H1 (cell line): ENCODE results near the gene NUB1. TPM values are rescaled to one million over a fixed set of nuclear protein-coding genes. Genes with fewer than 3 reads are reported as not detected.

Experiments used
- CTCF ChIA-PET: fragments of 300-600 bp; sonication (Branson Sonifier 250); formaldehyde crosslinking; loops from one replicate; lab custom pipeline; 2021; ENCODE audit not compliant: partially characterized antibody; lab: Charles Lee
- POLR2A ChIA-PET: fragments of 300-600 bp; sonication (Branson Sonifier 250); formaldehyde crosslinking; loops from one replicate; lab custom pipeline; 2021; ENCODE audit warnings: inconsistent platforms; ENCODE audit not compliant: partially characterized antibody; lab: Charles Lee
- DNase-seq, 2 experiments: peaks; one replicate each; pipeline versions ENCODE4 v3.0.0 to v3.0.0-alpha.2; 2010 to 2022; ENCODE audit warnings: low spot score in 2 of 2, low read depth in 1 of 2, mixed read lengths in 1 of 2
- FAIRE-seq: peaks from 2 replicates; lab custom pipeline; 2011; peaks lifted over from hg19 to GRCh38; lab: Jason Lieb, UNC
- H2AFZ ChIP-seq: 2 replicates; pipeline ENCODE4 v1.8.1; 2012; ENCODE audit warnings: low read length, inconsistent platforms
- H2AK5ac ChIP-seq: 2 replicates; pipeline ENCODE4 v1.6.1; 2013; ENCODE audit warnings: low read depth, low read length
- H2BK120ac ChIP-seq: replicated peaks from 2 replicates; pipeline ENCODE3; 2013; ENCODE audit warnings: low read depth, low read length, inconsistent platforms
- H2BK12ac ChIP-seq: 2 replicates; pipeline ENCODE4 v1.6.1; 2013; ENCODE audit warnings: low read depth, low read length
- H2BK15ac ChIP-seq: 2 replicates; pipeline ENCODE4 v1.6.1; 2013; ENCODE audit warnings: low read length
- H2BK20ac ChIP-seq: 2 replicates; pipeline ENCODE4 v1.6.1; 2013; ENCODE audit warnings: low read length
- H2BK5ac ChIP-seq: 2 replicates; pipeline ENCODE4 v1.6.1; 2013; ENCODE audit warnings: low read depth, low read length
- H3K14ac ChIP-seq: 2 replicates; pipeline ENCODE4 v1.6.1; 2013; ENCODE audit warnings: inconsistent platforms; ENCODE audit not compliant: insufficient read length
- H3K18ac ChIP-seq: 2 replicates; pipeline ENCODE4 v1.6.1; 2013; ENCODE audit warnings: low read length; ENCODE audit errors: extremely low read depth
- H3K23ac ChIP-seq: 2 replicates; pipeline ENCODE4 v1.6.1; 2013; ENCODE audit warnings: inconsistent platforms; ENCODE audit not compliant: insufficient read length
- H3K23me2 ChIP-seq: 2 replicates; pipeline ENCODE4 v1.6.1; 2013; ENCODE audit warnings: low read depth, low read length
- H3K27ac ChIP-seq: 2 replicates; pipeline ENCODE4 v1.6.1; 2011; ENCODE audit warnings: low read depth, low read length, inconsistent platforms
- H3K27me3 ChIP-seq, 4 experiments: replicated peaks in 1 of 4; 1 replicate in 1 of 4; 2 replicates in 3 of 4; pipeline versions ENCODE4 v1.6.1 to v1.8.1; 2011 to 2013; ENCODE audit warnings: low read length in 3 of 4, mild to moderate bottlenecking in 3 of 4, inconsistent platforms in 2 of 4, mixed read lengths in 2 of 4, moderate library complexity in 1 of 4; ENCODE audit not compliant: control insufficient read depth in 3 of 4, insufficient read depth in 3 of 4; ENCODE audit errors: extremely low read depth in 1 of 4
- H3K36me3 ChIP-seq, 4 experiments: 2 replicates each; pipeline versions ENCODE4 v1.6.1 to v1.8.1; 2011 to 2013; ENCODE audit warnings: mild to moderate bottlenecking in 4 of 4, low read length in 3 of 4, moderate library complexity in 2 of 4, control low read depth in 1 of 4, inconsistent platforms in 1 of 4; ENCODE audit not compliant: insufficient read depth in 4 of 4, control insufficient read depth in 2 of 4
- H3K4ac ChIP-seq: replicated peaks from 2 replicates; pipeline ENCODE3; 2013; ENCODE audit warnings: low read length, low read depth, mixed read lengths, inconsistent platforms; ENCODE audit not compliant: insufficient read length
- H3K4me1 ChIP-seq, 4 experiments: replicated peaks in 1 of 4; 1 replicate in 1 of 4; 2 replicates in 3 of 4; pipeline versions ENCODE4 v1.6.1 to v1.8.1; 2011 to 2013; ENCODE audit warnings: low read length in 3 of 4, inconsistent platforms in 2 of 4, mixed read lengths in 1 of 4; ENCODE audit not compliant: insufficient read depth in 4 of 4, control insufficient read depth in 3 of 4
- H3K4me2 ChIP-seq, 2 experiments: 2 replicates each; pipeline versions ENCODE4 v1.6.1 to v1.8.1; 2011 to 2013; ENCODE audit warnings: low read depth in 2 of 2, low read length in 2 of 2, control low read depth in 1 of 2, inconsistent platforms in 1 of 2, mild to moderate bottlenecking in 1 of 2; ENCODE audit not compliant: insufficient read depth in 1 of 2
- H3K4me3 ChIP-seq, 4 experiments: fragments of 200-600, 300-600 bp in 1 of 4; sonication (generic), shearing (Covaris generic), sonication (Bioruptor Twin) in 1 of 4; 2 replicates each; pipeline versions ENCODE4 v1.5.1 to v1.8.1; 2011 to 2016; ENCODE audit warnings: low read length in 4 of 4, low read depth in 3 of 4, control low read depth in 2 of 4, inconsistent platforms in 2 of 4, mild to moderate bottlenecking in 2 of 4, mixed read lengths in 1 of 4, moderate library complexity in 1 of 4; ENCODE audit not compliant: insufficient read depth in 2 of 4; ENCODE audit errors: extremely low read depth in 1 of 4
- H3K56ac ChIP-seq: replicated peaks from 2 replicates; pipeline ENCODE3; 2013; ENCODE audit warnings: low read depth, mild to moderate bottlenecking, mixed read lengths, low read length, inconsistent platforms; ENCODE audit not compliant: insufficient read length
- H3K79me1 ChIP-seq: 2 replicates; pipeline ENCODE4 v1.6.1; 2013; ENCODE audit warnings: low read depth, low read length, control low read depth
- H3K79me2 ChIP-seq, 2 experiments: 2 replicates each; pipeline versions ENCODE4 v1.6.1 to v1.8.1; 2012 to 2013; ENCODE audit warnings: low read length in 2 of 2, mild to moderate bottlenecking in 2 of 2, inconsistent platforms in 1 of 2; ENCODE audit not compliant: insufficient read depth in 2 of 2, control insufficient read depth in 1 of 2
- H3K9ac ChIP-seq, 4 experiments: replicated peaks in 1 of 4; 1 replicate in 1 of 4; 2 replicates in 3 of 4; pipeline versions ENCODE4 v1.6.1 to v1.8.1; 2011 to 2013; ENCODE audit warnings: low read depth in 3 of 4, low read length in 3 of 4, control low read depth in 2 of 4, mild to moderate bottlenecking in 2 of 4, moderate library complexity in 2 of 4, inconsistent platforms in 1 of 4; ENCODE audit errors: extremely low read depth in 1 of 4
- H3K9me3 ChIP-seq, 2 experiments: 2 replicates each; pipeline versions ENCODE4 v1.6.1 to v1.8.1; 2012 to 2013; ENCODE audit warnings: mild to moderate bottlenecking in 2 of 2, moderate library complexity in 2 of 2, control low read depth in 1 of 2, inconsistent platforms in 1 of 2, low read depth in 1 of 2, low read length in 1 of 2, mixed read lengths in 1 of 2; ENCODE audit not compliant: insufficient read depth in 2 of 2
- H4K20me1 ChIP-seq, 2 experiments: replicated peaks in 1 of 2; 2 replicates each; pipeline versions ENCODE3 to v1.8.1; 2011 to 2013; ENCODE audit warnings: inconsistent platforms in 2 of 2, low read length in 2 of 2, mild to moderate bottlenecking in 1 of 2; ENCODE audit not compliant: insufficient read depth in 2 of 2, control insufficient read depth in 1 of 2
- H4K5ac ChIP-seq: 2 replicates; pipeline ENCODE4 v1.6.1; 2013; ENCODE audit warnings: low read length, low read depth, mixed read lengths, inconsistent platforms; ENCODE audit not compliant: insufficient read length
- H4K8ac ChIP-seq: 2 replicates; pipeline ENCODE4 v1.8.0; 2013; ENCODE audit warnings: mild to moderate bottlenecking, moderate library complexity, low read length, inconsistent platforms; ENCODE audit not compliant: insufficient read depth; ENCODE audit errors: extremely low read depth
- H4K91ac ChIP-seq: replicated peaks from 2 replicates; pipeline ENCODE3; 2013; ENCODE audit warnings: low read length, mixed read lengths, inconsistent platforms; ENCODE audit not compliant: insufficient read length
- BRCA1 ChIP-seq: IDR thresholded peaks from 2 replicates; pipeline ENCODE4 v1.6.1; 2012; ENCODE audit warnings: low read depth, low read length, improper control_type of control experiment
- GABPA ChIP-seq: IDR thresholded peaks from 2 replicates; pipeline ENCODE4 v1.6.1; 2011; ENCODE audit warnings: mild to moderate bottlenecking, low read length, moderate library complexity, borderline replicate concordance; ENCODE audit not compliant: insufficient read depth
- KDM5A ChIP-seq: fragments of 200-600 bp; IDR thresholded peaks from 2 replicates; pipeline ENCODE4 v1.7.1; 2012; ENCODE audit warnings: mild to moderate bottlenecking, low read length, inconsistent platforms, mixed read lengths
- NRF1 ChIP-seq: IDR thresholded peaks from 2 replicates; pipeline ENCODE4 v1.6.1; 2011; ENCODE audit warnings: mild to moderate bottlenecking, low read depth, low read length, improper control_type of control experiment
- POLR2AphosphoS5 ChIP-seq: IDR thresholded peaks from 2 replicates; pipeline ENCODE4 v1.6.1; 2011; ENCODE audit warnings: low read depth, low read length
- RNF2 ChIP-seq: fragments of 200-900, 300-1000 bp; sonication (generic); IDR thresholded peaks from 2 replicates; pipeline ENCODE4 v1.7.1; 2016; ENCODE audit warnings: borderline replicate concordance, low read depth, mild to moderate bottlenecking, antibody characterized with exemption, low read length; ENCODE audit not compliant: poor library complexity, severe bottlenecking; ENCODE audit errors: missing control alignments
- SP1 ChIP-seq: IDR thresholded peaks from 2 replicates; pipeline ENCODE4 v1.6.1; 2011; ENCODE audit warnings: low read depth, low read length
- SUZ12 ChIP-seq: fragments of 200-600 bp; sonication (generic); IDR thresholded peaks from 2 replicates; pipeline ENCODE4 v1.6.1; 2012; ENCODE audit warnings: mild to moderate bottlenecking, inconsistent platforms, low read length, moderate library complexity, mixed read lengths
- YY1 ChIP-seq: IDR thresholded peaks from 2 replicates; pipeline ENCODE4 v1.6.1; 2011; ENCODE audit warnings: low read depth, mild to moderate bottlenecking, low read length
- WGBS, 2 experiments: shearing (Covaris generic) in 1 of 2; methylation state at CpG; one replicate each; pipeline versions ENCODE4 v1.1.6 to v1.1.7; 2013 to 2015; ENCODE audit warnings: low lambda C conversion rate in 2 of 2, mixed read lengths in 2 of 2, inconsistent platforms in 1 of 2, low coverage in 1 of 2, missing lambda C conversion rate in 1 of 2; ENCODE audit not compliant: insufficient replicate concordance in 2 of 2, insufficient coverage in 1 of 2, insufficient read length in 1 of 2; ENCODE audit errors: extremely low coverage in 1 of 2, missing lambda C conversion rate in 1 of 2; 5-methylcytosine and 5-hydroxymethylcytosine counted together
- polyA plus RNA-seq, 7 experiments: library from polyadenylated mRNA; depleted of rRNA in 3 of 7; stranded (reverse) in 5 of 7; unstranded in 2 of 7; fragments of >200 nt in 5 of 7; fragments of 200-250 nt in 2 of 7; gene quantifications; 1 replicate in 5 of 7; 2 replicates in 1 of 7; 4 replicates in 1 of 7; pipeline versions ENCODE4 v1.2.1 to v1.2.3, GENCODE V29; 2011 to 2013; ENCODE audit warnings: missing spikeins in 2 of 7, mixed read lengths in 2 of 7
- total RNA-seq: library from RNA; stranded (reverse); fragmentation: NEBNext Ultra II Directional; extraction: Animal tissue kit (Norgen Biotek cat#: 25700); gene quantifications from 2 replicates; pipeline ENCODE4 v1.2.1, GENCODE V29; 2021

Gene NUB1
- total and polyA plus RNA-seq, 2 of the 8 experiments (the other 6 are each of a cell fraction or from before 2014, with no cell fraction given) = 22.1 to 43.5 TPM

GRCh38 chr7:151298765-151299164 is 42.8 kb upstream of the NUB1 start:
- Histone ChIP-seq H3K27ac (no peak overlapping the region), H3K56ac (no peak overlapping the region), H4K91ac (no peak overlapping the region), H3K23me2 (peaks cover 8% of the 10 kb centered on the region), H2AFZ (no peak overlapping the region), H3K4me2 (no peak overlapping the region), H3K4me3 (no peak overlapping the region), H2BK12ac (no peak overlapping the region), H4K8ac (no peak overlapping the region), H2BK5ac (no peak overlapping the region), H4K5ac (no peak overlapping the region), H2BK20ac (no peak overlapping the region), H2BK15ac (no peak overlapping the region), H3K4ac (no peak overlapping the region), H3K4me1 (peaks cover 0 to 2% (median 2%) of the 10 kb centered on the region in 4 experiments; a peak in 4 of 7 replicates), H3K18ac (no peak overlapping the region), H3K79me2 (no peaks in the 10 kb centered on the region), H4K20me1 (peaks cover 0 to 6% of the 10 kb centered on the region in 2 experiments), H3K14ac (no peak overlapping the region), H3K79me1 (no peaks in the 10 kb centered on the region), H3K36me3 (no peaks in the 10 kb centered on the region; a peak in 1 of 8 replicates), H3K9me3 (0 out of 4 replicates have a peak, but pooled peaks cover 0 to 3% of the 10 kb centered on the region in 2 experiments), H3K27me3 (peaks cover 0 to 9% (median 3%) of the 10 kb centered on the region in 4 experiments; a peak in 5 of 7 replicates), H2AK5ac (no peak overlapping the region), H3K23ac (no peak overlapping the region), H2BK120ac (no peak overlapping the region), H3K9ac (no peak overlapping the region)
- 80% methylated on average over 5 of the region's 5 CpGs; no CpG with 5 or more reads in 1 of the 2 experiments for WGBS, 2 experiments
- no peak for DNase-seq
- no peak for FAIRE-seq
- CTCF ChIA-PET = interaction anchor here (1.0 to 1.6 kb wide), 4 partner anchors 12 to 176 kb away, joined by 3 to 7 read pairs (median 4); no protein-coding TSS in a partner anchor
- TF ChIP-seq KDM5A (no peak), SP1 (no peak), BRCA1 (no peak), POLR2AphosphoS5 (no peak), GABPA (no peak), SUZ12 (no peak), YY1 (no peak), NRF1 (no peak), RNF2 (no peak)
- POLR2A ChIA-PET = no interaction called here
